Measurements from ENCODE around the gene ITSN2.
"Not testable (repeated sequence)": the region's sequence is repeated elsewhere in the genome, so short reads cannot be mapped to it uniquely, and the experiment has no call there.

Gene ITSN2

DNA sequence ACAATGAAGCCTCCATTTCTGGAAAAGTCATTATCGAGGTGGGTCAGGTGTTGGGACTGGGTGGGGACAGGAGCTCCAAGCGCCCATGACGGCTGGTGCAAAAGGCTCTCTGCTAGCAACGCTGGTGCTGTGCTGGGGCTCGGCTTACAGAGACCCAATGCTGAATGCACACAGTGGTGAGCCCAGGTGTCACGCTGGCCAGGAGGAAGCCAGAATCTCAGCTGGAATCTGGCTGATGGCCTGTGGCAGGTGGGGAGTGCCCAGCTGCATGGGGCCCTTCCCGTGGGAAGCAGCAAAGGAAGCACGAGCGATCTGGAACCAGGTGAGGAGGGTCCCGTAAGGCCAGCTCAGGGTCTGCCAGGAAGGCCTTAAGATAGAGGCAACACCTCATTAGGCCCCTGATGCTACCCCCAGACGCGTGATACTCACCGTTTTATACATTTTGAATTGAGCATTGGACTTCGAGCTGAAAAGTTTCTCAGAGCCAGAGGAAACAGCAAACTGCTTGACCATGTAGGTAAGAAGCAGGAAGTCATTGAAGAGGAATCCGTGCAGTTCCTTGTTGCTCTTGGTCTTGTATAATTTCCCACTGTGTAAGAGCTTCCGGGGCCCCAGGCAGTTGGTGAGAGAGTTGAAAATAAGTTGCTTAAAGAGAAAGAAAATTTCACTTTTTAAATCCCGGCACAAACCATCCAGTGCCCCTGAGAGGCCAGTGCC, 150.8 kb downstream of the ITSN2 start:
- DNase-seq = no peak

DNA sequence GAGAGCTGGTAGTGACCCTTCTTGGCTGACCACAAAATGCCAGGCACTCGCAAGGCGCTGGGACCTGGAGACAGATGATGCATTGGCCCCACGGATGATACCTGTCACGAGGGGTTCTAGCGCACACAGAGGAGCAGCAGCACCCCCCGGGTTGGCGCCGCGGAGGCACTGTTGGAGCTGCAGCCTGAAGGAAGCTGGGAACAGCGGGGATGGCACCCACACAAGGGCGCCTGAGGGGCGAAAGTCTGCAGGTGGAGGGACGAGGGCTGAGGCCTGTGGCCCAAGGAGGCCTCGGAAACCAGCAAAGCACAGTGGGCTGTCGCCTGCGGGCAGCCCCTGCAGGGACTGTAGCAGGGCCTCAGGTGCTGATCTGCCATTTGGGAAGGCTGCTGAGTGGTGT, 151.8 kb downstream of the ITSN2 start:
- no peak for DNase-seq

DNA sequence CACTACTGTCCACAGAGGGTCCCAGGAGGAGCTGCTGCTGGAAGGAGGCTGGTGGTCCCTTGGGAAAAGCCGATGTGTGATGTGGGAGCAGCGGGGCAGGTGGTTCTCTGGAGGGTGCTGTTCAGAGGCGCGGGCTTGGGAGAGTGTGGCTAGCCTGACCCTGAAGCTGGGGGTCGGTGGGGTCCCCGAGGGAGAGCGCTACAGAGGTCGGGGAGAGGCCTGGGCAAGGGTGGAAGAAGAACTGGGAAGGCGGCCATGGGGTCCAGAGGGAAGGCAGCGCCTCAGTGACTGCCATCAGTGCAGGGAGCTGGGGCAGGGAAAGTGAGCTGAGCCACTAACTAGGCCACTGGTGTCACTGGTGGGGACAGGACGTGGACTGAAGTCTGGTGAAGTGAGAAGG, 153.0 kb downstream of the ITSN2 start:
- no peak for DNase-seq

DNA sequence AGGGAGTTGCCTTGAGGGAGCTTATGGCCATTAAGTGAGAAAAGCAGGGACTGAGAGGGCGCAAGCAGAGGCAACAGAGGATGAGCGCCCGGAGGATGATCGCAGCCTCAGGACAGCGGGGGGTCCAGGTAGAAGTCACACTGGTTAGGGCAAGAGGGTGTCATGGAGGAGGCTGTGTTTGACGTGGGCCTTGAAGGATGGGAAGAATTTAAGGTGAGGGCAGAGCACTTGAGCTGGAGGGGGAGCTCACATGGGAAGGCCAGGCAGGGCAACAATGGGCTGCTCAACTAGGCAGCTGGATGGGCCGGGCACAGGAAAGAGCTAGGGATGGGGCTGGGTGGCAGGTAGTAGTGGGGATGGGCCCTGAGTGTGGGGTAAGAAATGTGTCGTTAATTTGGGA, 153.6 kb downstream of the ITSN2 start:
- DNase-seq = no peak

DNA sequence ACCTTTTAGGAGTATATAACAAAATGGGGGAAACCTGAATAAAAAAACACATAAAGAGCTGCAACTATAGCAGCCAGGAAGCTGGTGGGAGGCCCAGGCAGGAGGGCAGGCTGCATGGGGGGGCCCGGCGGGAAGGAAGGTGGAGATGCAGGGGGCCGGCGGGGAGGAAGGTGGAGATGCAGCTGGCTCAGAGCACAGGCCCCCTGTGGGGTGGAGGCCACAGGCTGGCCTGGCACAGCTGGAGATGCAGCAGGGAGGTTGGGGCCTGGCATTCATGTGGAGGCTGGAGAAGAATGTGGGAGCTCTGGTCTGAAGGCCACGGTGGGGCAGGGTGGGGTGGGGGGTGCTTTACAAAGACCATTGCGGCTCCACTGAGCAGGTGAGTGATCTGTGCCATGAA, 154.1 kb downstream of the ITSN2 start:
- no peak for DNase-seq

DNA sequence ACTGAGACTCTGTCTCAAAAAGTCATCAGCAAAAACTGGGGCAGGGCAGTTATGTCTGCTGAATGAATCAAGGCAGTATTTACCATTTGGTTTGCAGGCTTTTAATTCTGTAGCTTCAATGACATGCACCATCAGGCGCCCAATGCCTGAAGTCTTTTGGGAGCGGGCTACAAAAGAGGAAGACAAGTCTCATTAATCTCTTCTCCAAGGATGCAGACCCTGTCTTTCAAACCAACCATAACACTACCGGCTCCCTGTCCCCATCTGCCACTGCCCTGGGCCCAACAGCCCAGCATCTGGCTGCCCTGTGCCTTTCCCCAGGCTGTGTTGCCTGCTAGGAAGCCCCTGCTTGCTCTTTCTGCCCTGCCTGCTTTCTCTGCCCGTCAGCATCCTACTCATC, 155.2 kb downstream of the ITSN2 start:
- no peak for DNase-seq

DNA sequence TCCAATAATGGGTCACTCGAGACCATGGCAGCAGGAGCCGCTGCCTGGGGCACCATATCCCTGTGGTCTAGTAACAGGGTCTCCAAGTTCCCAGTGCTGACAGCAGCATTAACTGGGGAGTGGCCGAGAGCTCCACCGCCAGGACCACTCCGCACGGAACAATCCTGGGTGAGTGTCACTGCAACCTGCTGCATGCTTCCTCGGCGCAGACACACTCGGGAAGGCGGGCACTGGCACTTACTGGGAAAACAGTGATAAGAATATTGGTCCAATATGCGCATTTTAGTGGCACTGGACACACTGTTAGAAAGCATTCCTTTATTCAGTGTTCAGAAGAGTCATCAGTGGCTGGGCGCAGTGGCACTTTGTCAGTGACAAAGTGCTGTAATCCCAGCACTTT, 155.8 kb downstream of the ITSN2 start:
- no peak for DNase-seq

DNA sequence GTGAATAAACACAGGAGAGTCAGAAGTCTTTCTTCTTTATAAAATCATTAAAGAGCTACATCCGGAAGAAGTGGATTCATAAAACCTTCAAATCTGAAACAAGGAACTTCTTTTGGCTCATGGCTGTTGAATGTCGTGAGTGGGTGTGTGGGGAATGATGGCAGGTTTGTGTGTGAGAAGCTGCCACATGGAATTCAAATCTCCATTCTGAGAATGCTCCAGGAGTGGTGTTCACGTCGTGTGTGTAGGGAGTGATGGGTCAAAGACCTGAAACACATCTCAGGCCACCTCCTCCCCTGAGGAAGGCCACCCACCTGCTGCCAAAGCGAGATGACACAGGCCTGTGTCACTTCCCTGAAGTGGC, 156.6 kb downstream of the ITSN2 start:
- no peak for DNase-seq

DNA sequence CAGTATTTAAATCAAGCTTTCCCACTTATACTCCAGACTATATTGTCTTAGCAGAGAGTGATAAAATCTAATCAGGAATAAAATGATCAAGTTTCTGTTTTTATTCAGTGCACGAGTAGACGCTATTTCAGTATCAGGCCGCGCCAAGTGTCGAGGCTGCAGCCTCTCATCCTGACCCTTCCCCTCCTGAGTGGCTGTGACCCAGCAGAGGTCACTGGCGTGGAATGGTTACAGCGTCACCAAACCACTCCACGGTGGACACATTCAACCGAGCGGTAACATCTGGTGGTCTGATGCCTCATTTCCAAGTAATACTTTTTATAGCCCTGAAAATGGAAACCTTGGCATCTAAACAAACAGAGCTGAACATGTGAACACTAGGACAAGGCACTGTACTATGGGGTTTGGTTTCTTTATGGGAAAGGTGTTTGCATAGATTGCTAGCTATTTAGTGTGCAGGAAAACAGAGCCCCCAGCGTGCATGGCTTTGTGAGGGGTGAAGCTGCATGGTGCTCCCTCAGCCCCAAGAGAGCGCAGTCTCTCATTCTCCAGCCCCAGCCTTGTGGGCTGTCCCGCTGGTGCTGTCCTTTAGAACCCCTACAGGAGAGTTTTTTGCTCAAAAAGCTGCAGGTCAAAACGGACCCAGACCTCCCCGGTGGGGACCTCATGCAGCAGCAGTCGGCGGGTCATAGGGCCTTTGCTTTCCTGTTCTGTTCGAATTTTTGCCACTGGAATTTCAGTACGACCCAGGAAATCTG, 157.1 kb downstream of the ITSN2 start:
- no peak for DNase-seq

DNA sequence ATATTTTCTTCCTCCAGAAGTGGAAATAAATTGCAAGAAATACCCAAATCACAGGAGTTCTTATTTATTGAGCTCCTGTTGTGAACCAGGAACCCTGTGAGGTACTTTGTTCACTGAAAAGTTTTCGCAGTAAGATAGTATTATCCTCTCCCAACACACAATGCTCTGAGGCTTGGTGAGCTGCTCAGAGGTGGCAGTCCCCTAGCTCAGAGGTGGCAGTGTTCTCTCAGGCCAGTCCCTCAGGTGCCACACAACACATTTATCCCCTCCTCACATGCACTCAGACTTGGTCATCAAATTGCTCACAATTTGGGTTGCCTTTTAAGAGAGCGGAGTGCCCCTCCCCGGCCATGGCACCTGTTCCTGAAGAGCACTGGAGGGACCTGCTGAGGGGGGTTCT, 159.5 kb downstream of the ITSN2 start:
- no peak for DNase-seq

DNA sequence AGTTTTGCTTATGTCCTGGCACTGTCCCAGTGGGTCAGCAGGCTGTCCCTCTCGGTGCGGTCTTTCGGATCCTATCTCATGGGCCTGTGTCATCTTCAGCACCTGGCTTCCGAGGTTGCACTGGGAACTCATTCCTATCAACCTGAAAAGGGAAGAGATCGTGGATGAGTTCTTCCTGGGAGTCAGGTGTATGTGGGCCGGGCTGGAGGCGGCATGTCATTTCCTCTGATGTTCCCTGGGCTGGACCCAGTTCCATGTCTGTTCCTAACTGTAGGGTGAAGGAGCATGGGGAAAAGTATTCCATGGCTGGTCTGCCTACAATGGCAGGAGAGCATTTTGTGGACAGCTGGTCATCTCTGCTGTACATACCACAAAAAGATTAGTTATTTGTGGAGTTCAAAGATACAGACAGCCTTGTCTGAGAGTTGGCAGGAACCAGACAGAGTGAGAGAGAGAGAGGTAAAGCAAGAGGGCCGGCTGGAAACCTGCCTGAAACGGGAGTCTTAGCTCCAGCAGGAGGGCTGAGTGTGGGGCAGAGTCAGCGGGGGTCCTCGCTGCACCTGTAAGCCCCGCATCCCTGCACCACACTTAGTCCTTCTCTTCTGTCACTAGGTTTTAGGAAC, 160.3 kb downstream of the ITSN2 start:
- DNase-seq = no peak

DNA sequence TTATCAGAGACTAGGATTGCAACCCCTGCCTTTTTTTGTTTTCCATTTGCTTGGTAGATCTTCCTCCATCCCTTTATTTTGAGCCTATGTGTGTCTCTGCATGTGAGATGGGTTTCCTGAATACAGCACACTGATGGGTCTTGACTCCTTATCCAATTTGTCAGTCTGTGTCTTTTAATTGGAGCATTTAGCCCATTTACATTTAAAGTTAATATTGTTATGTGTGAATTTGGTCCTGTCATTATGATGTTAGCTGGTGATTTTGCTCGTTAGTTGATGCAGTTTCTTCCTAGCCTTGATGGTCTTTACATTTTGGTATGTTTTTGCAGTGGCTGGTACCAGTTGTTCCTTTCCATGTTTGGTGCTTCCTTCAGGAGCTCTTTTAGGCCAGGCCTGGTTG, 163.1 kb downstream of the ITSN2 start:
- DNase-seq = not testable (repeated sequence)

DNA sequence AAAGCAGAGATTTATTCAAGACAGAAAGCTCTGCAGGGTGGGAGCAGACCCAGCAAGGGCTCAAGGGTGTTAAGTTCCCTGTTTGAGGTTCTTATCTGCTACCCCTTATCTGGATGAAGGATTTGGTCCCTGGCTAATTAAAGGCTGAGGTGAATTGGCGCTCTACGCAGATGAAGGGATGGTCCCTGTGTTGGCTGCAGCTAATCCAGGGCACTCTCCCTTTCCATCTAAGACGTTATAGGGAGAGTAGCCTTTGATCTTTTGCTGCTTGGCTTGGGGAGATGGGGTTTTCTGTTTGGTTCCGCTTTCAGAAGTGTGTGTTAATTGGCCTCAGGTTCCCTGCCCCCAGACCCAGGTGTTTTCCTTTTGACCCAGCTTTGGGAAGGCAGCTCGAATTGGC, 168.5 kb downstream of the ITSN2 start:
- no peak for DNase-seq

DNA sequence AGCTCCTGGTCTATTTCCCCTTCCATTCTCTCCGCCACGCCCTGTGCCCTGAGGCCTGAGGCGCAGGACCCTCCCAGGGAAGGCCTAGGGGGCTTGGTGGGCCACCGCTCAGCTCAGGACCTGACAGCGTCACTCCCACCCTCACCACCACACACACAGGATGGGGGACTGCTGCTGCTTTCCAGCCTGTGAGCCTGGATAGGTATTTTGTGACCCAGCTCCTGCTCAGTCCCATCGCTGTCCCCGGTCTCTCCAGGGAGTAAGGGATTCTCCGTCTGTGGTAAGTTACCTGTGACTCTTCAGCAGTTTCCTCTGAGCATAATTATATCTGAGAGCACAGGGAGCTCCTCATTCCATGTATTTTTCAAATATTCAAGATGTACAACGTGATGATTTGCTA, 169.2 kb downstream of the ITSN2 start:
- no peak for DNase-seq

DNA sequence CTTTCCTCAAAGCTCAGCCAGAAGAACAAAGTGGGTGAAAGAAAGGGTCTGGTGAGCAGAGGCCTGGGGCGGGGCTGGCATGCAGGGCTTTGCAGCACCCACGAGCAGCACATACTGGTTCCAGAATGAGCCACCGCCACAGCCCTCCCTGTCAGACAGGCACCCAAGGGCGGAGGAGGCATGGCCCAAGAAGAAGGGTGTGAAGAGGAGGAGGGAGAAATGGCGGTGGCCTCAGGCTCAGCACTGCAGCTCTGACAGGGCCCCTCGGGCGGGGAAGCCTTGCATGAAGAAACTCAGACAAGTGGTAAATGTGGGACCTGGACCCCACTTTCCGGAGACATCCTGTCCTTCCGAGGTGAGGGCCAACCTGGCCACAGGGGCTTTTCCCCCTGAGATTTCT, 169.8 kb downstream of the ITSN2 start:
- DNase-seq = no peak

DNA sequence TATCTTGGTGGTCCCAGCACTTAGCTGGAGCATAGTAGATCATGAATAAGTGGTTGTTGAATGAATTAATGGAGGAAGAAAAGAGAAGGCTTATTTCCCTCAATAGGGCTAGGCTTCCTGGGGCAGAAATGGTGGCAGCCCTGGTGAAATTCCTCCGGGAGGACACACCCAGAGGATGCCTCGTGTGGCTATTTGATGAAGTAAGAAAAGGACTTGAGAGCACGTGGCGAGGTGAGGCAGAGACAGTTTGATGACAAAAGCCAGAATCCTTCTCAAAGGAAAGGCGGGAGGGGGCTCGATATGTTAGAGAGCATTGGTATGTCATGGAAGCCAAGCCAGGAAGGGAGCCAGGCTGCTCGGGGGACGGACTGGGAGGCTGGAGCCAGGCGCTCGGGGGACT, 170.8 kb downstream of the ITSN2 start:
- DNase-seq = no peak

DNA sequence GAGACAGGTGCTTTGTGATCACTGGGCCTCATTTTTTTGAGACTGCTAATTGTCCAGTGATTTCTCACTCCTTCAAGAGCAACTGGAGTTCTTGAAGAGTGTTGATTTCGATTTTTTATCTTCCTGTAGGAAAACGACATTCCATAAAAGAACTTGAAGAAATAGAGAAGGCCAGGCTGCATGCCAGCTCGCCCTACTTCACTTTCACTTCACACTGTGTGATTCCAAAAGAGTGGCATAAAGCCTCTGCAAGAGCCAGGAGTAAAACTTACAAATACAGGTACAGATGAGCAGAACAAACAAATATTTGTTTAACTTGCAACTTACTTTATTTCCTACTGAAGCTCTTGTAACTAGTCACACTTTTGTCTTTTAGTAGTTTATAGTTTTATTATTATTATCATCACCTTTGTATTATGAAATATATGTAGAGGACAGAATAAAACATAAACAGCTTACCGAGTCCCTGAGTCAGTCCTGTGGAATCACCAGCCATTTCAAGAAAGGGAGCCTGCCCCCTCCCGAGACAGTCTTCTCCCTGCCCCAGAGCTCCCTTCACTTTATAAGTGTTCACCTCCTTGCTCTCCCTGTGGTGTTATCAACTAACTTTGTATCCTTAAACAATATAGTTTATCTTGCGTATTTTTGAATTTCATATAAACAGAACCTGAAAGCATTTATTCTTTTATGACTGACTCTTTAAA, 176.8 kb downstream of the ITSN2 start:
- DNase-seq = no peak

DNA sequence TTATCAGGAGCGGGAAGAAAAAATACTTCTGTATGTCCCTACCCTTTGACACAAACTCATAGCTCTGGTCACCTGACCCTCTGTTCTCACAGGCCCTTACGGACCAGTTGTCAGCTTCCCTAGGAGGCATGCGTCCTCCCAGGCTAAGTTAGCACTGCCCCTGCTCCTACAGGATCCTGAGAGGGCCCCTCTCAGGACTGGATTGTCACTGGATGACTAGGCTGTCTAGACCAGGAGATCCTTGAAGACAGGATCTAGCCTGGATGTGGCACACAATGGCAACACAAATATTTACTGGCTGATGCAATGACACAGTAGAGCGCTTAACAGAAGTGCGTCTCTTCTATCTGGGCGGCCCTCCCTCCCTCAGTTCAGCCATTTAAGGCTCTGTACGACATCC, 177.8 kb downstream of the ITSN2 start:
- no peak for DNase-seq

DNA sequence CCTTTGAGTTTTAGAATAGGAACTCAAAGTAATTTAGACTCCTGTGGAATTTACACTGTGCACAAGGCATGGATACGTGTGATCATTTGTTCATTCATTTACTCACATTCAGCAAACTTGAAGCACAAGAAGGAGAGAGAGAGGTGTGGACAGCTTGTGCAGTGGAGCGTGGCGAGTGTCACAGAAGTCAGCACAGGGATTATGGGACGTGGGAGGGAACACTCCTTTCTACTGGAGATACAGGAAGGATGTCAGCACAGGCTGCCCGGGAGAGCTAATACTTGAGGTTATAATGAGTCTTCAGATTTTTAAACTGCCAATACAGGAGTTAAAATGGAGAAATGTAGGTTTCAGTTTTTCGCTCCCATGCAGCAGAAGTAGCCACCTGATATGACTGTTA, 178.5 kb downstream of the ITSN2 start:
- DNase-seq = no peak

DNA sequence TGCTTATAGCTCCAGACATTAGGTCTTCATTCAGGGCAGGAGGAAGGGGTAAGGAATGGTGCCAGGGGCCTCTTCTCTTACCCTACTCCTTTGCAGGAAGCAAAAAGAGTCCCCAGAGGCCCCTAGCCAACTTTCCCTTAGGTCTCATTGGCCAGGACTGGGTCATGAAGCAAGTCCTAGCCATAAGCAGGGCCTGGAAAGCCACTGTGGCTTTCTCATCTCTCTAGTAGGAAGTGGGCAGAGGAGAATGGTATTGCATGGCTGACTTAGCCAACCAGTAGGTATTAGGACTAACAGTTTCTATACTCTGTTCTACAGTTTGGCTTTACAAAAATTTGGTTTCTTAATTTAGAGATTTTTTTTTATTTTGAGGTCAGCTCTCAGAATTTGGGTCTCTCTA, 180.7 kb downstream of the ITSN2 start:
- no peak for DNase-seq

DNA sequence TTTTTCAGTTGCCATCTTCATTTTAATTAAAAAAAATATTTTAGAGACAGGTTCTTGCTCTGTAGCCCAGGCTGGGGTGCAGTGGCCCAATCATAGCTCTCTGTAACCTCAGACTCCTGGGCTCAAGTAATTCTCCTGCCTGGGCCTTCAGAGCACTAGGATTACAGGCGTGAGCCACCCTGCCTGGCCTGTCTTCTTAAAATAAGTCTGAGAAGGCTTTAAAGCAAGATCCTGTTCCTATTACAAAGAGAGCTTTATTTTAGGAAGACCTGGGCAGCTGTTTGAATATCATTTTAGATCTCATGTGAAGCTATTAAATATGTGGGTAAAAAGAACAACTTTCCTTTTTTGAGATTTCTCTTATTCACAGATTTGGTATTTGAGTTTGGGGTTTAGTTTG, 184.0 kb downstream of the ITSN2 start:
- DNase-seq = no peak

DNA sequence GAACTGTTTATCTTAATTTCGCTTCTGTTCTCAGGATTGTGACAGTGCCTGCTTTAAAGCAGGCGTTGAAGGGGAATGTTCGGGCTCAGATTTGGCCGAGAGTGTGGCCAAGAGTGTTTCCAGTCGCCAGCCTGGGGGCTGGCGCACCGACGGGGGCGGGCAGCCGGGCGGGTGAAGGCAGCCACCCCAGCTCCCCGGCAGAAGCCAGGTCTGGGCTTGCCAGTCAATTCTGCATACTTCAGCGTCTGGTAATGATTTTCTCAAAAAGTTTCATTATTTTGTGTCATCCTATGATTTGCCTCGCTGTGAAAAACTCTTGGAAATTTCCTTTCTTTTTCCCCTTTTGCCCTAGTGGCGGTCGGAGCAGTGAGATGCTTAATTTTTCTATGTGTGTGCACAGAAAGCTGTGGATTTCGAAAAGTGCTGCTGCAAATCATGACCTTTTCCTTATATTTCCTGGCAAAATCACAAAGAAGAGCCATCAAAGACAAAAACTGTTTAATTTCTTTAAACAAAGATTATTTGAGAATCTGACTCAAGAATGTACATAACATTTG, 184.6 kb downstream of the ITSN2 start:
- no peak for DNase-seq

DNA sequence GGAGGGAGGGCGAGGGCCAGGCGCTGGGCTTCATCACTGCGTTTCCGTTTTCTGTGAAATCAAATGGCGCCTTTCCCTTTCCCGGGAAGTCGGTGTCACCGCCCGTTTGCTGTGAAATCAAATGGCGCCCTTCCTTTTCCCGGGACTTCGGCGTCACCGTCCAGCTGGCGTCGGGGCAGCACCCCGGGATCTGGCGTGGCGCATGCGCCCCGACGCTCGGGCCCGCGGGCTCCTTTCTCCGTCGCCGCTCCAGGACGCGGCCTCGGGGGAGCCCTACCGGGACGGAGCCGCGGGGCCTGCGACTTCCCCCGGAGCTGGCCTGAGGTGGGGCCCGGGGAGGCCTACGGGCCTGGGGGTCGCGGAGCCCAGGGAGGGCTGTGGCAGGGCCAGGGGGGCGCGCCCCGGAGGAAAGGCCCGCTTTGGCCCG, 185.5 kb downstream of the ITSN2 start, which contains the start of gene FAM228A:
FAM228A (plus strand) TSS at position 203 of the 427 bp plus-strand sequence. CDS start 428 bp downstream, outside the sequence.
- no peak for DNase-seq

Measured in effector CD4-positive, alpha-beta T cell (primary cell).